Ascending aorta (tissue), 2 donors: ENCODE data around the gene ZXDB. TPM values are rescaled to one million over a fixed set of nuclear protein-coding genes. Genes with fewer than 3 reads are reported as not detected.
A peak's percentile ranks its signal among the peaks of the same experiment; 100 is the strongest.
"Not testable (repeated sequence)": the region's sequence is repeated elsewhere in the genome, so short reads cannot be mapped to it uniquely, and the experiment has no call there.

Experiments used
- DNase-seq, 2 donors: peaks; one replicate each; pipeline ENCODE4 v3.0.0-alpha.2; 2019; ENCODE audit warnings: low spot score in 2 of 2
- H3K27ac ChIP-seq, 2 donors: fragments of 200-600 bp; sonication (generic); one replicate each; pipeline ENCODE4 v1.5.1; 2016 to 2017; ENCODE audit warnings: mild to moderate bottlenecking in 1 of 2
- H3K27me3 ChIP-seq: fragments of 200-600 bp; sonication (generic); one replicate; pipeline ENCODE4 v1.5.1; 2017
- H3K36me3 ChIP-seq, 2 donors: fragments of 200-600 bp; sonication (generic); one replicate each; pipeline ENCODE4 v1.5.1; 2016
- H3K4me1 ChIP-seq, 2 donors: fragments of 200-600 bp; sonication (generic); one replicate each; pipeline ENCODE4 v1.5.1; 2016 to 2017; ENCODE audit warnings: mild to moderate bottlenecking in 1 of 2
- H3K4me3 ChIP-seq, 2 donors: fragments of 200-600 bp; sonication (generic); one replicate each; pipeline ENCODE4 v1.5.1; 2016 to 2017; ENCODE audit warnings: mild to moderate bottlenecking in 1 of 2
- H3K9me3 ChIP-seq, 2 donors: fragments of 200-600 bp; sonication (generic); one replicate each; pipeline ENCODE4 v1.5.1; 2016
- CTCF ChIP-seq, 3 experiments: fragments of 200-600 bp in 2 of 3; fragments of 450-650 bp in 1 of 3; sonication (generic) in 2 of 3; IDR thresholded peaks; one replicate each; pipeline ENCODE4 v1.5.1; 2016 to 2019; ENCODE audit warnings: antibody characterized with exemption in 3 of 3, mild to moderate bottlenecking in 1 of 3, moderate library complexity in 1 of 3
- intact Hi-C: fragments of 100-400 bp; cut with DNase I; formaldehyde crosslinking; loops from one replicate; pipeline ENCODE4 v1.15.1; 2023
- total RNA-seq: library from RNA; depleted of rRNA; stranded (reverse); fragments of >200 nt; gene quantifications from one replicate; pipeline ENCODE4 v1.1.0, GENCODE V29; 2016

ZXDB gene
- total RNA-seq, 1 donor from 2014 or later: 8.5 TPM

DNA sequence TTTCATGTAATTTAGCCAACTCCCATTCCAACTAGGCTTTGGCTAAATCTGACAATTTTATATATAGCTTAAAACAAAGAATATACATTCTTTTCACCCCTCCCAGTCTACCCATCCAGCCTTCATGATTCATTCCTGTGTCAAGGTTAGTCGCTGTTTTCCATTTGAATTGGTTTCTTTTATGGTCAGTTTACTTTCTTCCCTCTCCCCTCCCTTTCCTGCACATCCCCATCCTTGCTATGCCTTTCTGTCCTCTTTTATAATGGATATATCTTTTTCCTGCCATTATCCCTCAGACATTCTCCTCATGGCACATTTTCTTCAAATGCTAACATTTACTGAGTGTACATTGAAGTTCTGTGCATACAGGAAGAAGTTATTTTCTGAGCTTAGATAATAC is 4.7 kb downstream of the ZXDB start:
- Histone ChIP-seq H3K9me3 (no peaks in the 10 kb centered on the region), H3K4me3 (peak overlapping the region; percentile 7 to 11), H3K4me1 (no peaks in the 10 kb centered on the region), H3K27me3 (no peaks in the 10 kb centered on the region), H3K36me3 (no peaks in the 10 kb centered on the region), H3K27ac (peak overlapping the region in 1 of 2 donors; percentile 1)
- no peak for DNase-seq
- intact Hi-C loops: loop anchor here (10.0 kb wide), 4 partner anchors 602 to 1882 kb away; partner anchors contain the start of genes RRAGB, SPIN3 and UBQLN2
- TF ChIP-seq CTCF (IDR thresholded peaks at IDR 0.05): no peak

- Histone ChIP-seq H3K4me3 (no peak overlapping the region), H3K27ac (no peak overlapping the region), H3K27me3 (no peaks in the 10 kb centered on the region), H3K4me1 (no peaks in the 10 kb centered on the region), H3K9me3 (peaks cover 0 to 42% of the 10 kb centered on the region in 2 donors), H3K36me3 (peaks cover 0 to 5% of the 10 kb centered on the region in 2 donors)
- no peak for TF ChIP-seq CTCF (IDR thresholded peaks at IDR 0.05)
- no peak for DNase-seq
- intact Hi-C loops: no loop called here
Measured at GRCh38 chrX:57607295-57608187, 15.7 kb downstream of the ZXDB start.

DNA sequence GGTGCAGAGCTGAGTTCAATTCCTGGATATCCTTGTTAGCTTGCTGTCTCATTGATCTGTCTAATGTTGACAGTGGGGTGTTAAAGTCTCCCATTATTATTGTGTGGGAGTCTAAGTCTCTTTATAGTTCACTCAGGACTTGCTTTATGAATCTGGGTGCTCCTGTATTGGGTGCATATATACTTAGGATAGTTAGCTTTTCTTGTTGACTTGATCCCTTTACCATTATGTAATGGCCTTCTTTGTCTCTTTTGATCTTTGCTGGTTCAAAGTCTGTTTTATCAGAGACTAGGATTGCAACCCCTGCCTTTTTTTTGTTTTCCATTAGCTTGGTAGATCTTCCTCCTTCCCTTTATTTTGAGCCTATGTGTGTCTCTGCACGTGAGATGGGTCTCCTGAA is 21.5 kb downstream of the ZXDB start:
- H3K27ac ChIP-seq, intact Hi-C loops, H3K4me1 ChIP-seq, H3K27me3 ChIP-seq, H3K4me3 ChIP-seq, H3K36me3 ChIP-seq, DNase-seq: not testable (repeated sequence)
- H3K9me3 ChIP-seq: peaks cover 0 to 68% of the 10 kb centered on the region in 2 donors

GRCh38 chrX:57629438-57629837 is 37.6 kb downstream of the ZXDB start:
- H3K9me3 ChIP-seq: peaks cover 3 to 58% of the 10 kb centered on the region in 2 donors
- H3K27me3 ChIP-seq: not testable (repeated sequence)

DNA sequence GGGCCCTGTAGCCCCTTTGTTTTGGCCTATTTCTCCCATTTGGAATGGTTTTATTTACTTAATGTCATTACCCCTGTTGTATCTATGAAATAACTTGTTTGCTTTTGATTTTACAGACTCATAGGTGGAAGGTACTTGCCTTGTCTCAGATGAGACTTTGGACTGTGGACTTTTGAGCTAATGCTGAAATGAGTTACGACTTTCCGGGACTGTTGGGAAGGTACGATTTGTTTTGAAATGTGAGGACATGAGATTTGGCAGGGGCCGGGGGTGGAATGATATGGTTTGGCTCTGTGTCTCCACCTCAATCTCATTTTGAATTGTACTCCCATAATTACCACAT is 48.8 kb downstream of the ZXDB start:
- H3K4me3 ChIP-seq: no peak overlapping the region
- intact Hi-C loops: no loop called here
- no peaks in the 10 kb centered on the region for H3K36me3 ChIP-seq
- no peaks in the 10 kb centered on the region for H3K4me1 ChIP-seq
- TF ChIP-seq CTCF (IDR thresholded peaks at IDR 0.05): no peak
- no peak overlapping the region for H3K27ac ChIP-seq
- no peak for DNase-seq
- peaks cover 10 to 38% of the 10 kb centered on the region in 2 donors for H3K9me3 ChIP-seq
- H3K27me3 ChIP-seq: no peaks in the 10 kb centered on the region

More at GRCh38 chrX:57629438-57629837, 37.6 kb downstream of the ZXDB start:
- intact Hi-C loops, H3K4me1 ChIP-seq, H3K27ac ChIP-seq, H3K36me3 ChIP-seq, H3K4me3 ChIP-seq, DNase-seq: not testable (repeated sequence)

DNA sequence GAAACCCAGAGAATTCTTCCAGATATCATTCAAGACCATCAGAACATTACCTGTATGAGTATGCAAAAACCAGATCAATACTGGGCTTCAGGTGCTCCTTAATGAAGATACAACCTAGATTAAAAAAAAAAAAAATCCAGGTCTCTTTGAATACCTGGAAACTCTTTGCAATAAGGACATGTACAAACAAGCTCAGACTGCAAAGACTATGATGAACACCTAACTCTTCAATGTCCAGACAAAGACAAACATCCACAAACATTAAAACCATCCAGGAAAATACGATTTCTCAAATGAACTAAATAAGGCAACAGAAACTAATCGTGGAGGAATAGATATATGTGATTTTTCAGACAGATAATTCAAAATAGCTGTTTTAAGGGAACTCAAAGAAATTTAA is 49.5 kb downstream of the ZXDB start:
- H3K27me3 ChIP-seq: no peaks in the 10 kb centered on the region
- no peak for DNase-seq
- no peaks in the 10 kb centered on the region for H3K4me1 ChIP-seq
- intact Hi-C loops: no loop called here
- peaks cover 10 to 31% of the 10 kb centered on the region in 2 donors for H3K9me3 ChIP-seq
- no peak overlapping the region for H3K27ac ChIP-seq
- no peak for TF ChIP-seq CTCF (IDR thresholded peaks at IDR 0.05)
- H3K4me3 ChIP-seq: no peak overlapping the region
- H3K36me3 ChIP-seq: no peaks in the 10 kb centered on the region
